ENCODE measurements around the gene NEUROD2.

NEUROD2 gene

GRCh38 chr17:39581759-39582085 is 26.0 kb downstream of the NEUROD2 start:
- H3K4me3 ChIP-seq (ENCODE audit: low read depth, low read length): no peak overlapping the region

GRCh38 chr17:39581071-39581758 is 26.5 kb downstream of the NEUROD2 start:
- H3K4me3 ChIP-seq (ENCODE audit: low read depth, low read length): no peak overlapping the region

- no peak overlapping the region for H3K4me3 ChIP-seq (ENCODE audit: low read depth, low read length)
These were observed 27.6 kb downstream of the NEUROD2 start for GRCh38 chr17:39580082-39580468.

- H3K4me3 ChIP-seq (ENCODE audit: low read depth, low read length): no peak overlapping the region
These were observed 28.2 kb downstream of the NEUROD2 start for GRCh38 chr17:39579318-39580081.

GRCh38 chr17:39578272-39578671 is 29.4 kb downstream of the NEUROD2 start:
- H3K4me3 ChIP-seq (ENCODE audit: low read depth, low read length): no peak overlapping the region

- no peak overlapping the region for H3K4me3 ChIP-seq (ENCODE audit: low read depth, low read length)
These were observed 31.5 kb downstream of the NEUROD2 start for GRCh38 chr17:39576187-39576586.

- peak overlapping the region; percentile 50 for H3K4me3 ChIP-seq (ENCODE audit: low read depth, low read length)
These were observed 34.0 kb downstream of the NEUROD2 start for GRCh38 chr17:39573447-39574298.

- H3K4me3 ChIP-seq (ENCODE audit: low read depth, low read length): no peak overlapping the region
These were observed 35.6 kb downstream of the NEUROD2 start for GRCh38 chr17:39572121-39572520.

- no peak overlapping the region for H3K4me3 ChIP-seq (ENCODE audit: low read depth, low read length)
These were observed 38.6 kb downstream of the NEUROD2 start for GRCh38 chr17:39569126-39569525.

- H3K4me3 ChIP-seq (ENCODE audit: low read depth, low read length): no peak overlapping the region
These were observed 39.0 kb downstream of the NEUROD2 start for GRCh38 chr17:39568702-39569101.

- no peak overlapping the region for H3K4me3 ChIP-seq (ENCODE audit: low read depth, low read length)
These were observed 41.4 kb downstream of the NEUROD2 start for GRCh38 chr17:39566094-39566850.

- no peak overlapping the region for H3K4me3 ChIP-seq (ENCODE audit: low read depth, low read length)
These were observed 43.4 kb downstream of the NEUROD2 start for GRCh38 chr17:39564211-39564848.

GRCh38 chr17:39563476-39563875 is 44.2 kb downstream of the NEUROD2 start:
- H3K4me3 ChIP-seq (ENCODE audit: low read depth, low read length): no peak overlapping the region

- H3K4me3 ChIP-seq (ENCODE audit: low read depth, low read length): no peak overlapping the region
These were observed 44.7 kb downstream of the NEUROD2 start for GRCh38 chr17:39562976-39563375.

GRCh38 chr17:39562395-39562794 is 45.3 kb downstream of the NEUROD2 start:
- no peak overlapping the region for H3K4me3 ChIP-seq (ENCODE audit: low read depth, low read length)

GRCh38 chr17:39556423-39556822 is 51.3 kb downstream of the NEUROD2 start:
- H3K4me3 ChIP-seq (ENCODE audit: low read depth, low read length): no peak overlapping the region

- no peak overlapping the region for H3K4me3 ChIP-seq (ENCODE audit: low read depth, low read length)
These were observed 52.4 kb downstream of the NEUROD2 start for GRCh38 chr17:39555368-39555767.

Measured in iPS-11a (cell line).